ENCODE results near the gene PDS5B. TPM values are rescaled to one million over a fixed set of nuclear protein-coding genes. Genes with fewer than 3 reads are reported as not detected.
A peak's percentile ranks its signal among the peaks of the same experiment; 100 is the strongest.
"Not testable (repeated sequence)": the region's sequence is repeated elsewhere in the genome, so short reads cannot be mapped to it uniquely, and the experiment has no call there.

PDS5B gene
- polyA plus RNA-seq, 3 donors from 2014 or later, result 29.3 to 49.2 (median 48.1) TPM

DNA sequence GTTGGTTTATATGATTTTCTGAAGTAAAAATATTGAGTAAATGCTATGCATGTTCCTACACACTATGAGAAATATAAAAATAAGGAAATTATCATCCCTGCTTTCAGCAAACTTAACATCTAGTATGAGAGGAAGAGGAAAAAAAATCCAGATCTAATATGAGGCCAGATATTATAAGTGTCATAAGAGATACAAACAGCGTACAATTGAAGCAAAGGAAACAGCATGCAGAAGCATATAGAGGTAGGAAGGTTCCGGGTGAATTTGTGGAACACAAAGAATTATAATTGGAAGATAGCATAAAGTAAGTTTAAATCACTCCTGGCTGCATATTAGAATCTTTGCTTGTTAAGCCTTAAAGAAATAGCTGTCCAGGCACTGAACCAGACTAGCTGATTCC lies 88.3 kb downstream of the PDS5B start:
- Mint-ChIP-seq H3K9me3 (no peaks in the 10 kb centered on the region), H3K4me1 (no peaks in the 10 kb centered on the region), H3K4me3 (no peak overlapping the region), H3K36me3 (peaks cover 6 to 20% (median 7%) of the 10 kb centered on the region in 3 donors), H3K27ac (no peak overlapping the region), H3K27me3 (ENCODE audit: low read depth in 3 of 3) (no peaks in the 10 kb centered on the region)
- DNase-seq, result no peak

GRCh38 chr13:32676242-32676641 lies 90.0 kb downstream of the PDS5B start:
- H3K27me3 Mint-ChIP-seq (ENCODE audit: low read depth in 3 of 3), result no peaks in the 10 kb centered on the region
- DNase-seq, result no peak
- no peak overlapping the region for H3K27ac Mint-ChIP-seq
- no peaks in the 10 kb centered on the region for H3K4me1 Mint-ChIP-seq
- peaks cover 13 to 35% (median 16%) of the 10 kb centered on the region in 3 donors for H3K36me3 Mint-ChIP-seq
- no peaks in the 10 kb centered on the region for H3K9me3 Mint-ChIP-seq
- H3K4me3 Mint-ChIP-seq, result no peak overlapping the region

- H3K4me1 Mint-ChIP-seq, result no peaks in the 10 kb centered on the region
- DNase-seq, result no peak
- no peak overlapping the region for H3K4me3 Mint-ChIP-seq
- no peaks in the 10 kb centered on the region for H3K9me3 Mint-ChIP-seq
- peak overlapping the region in 1 of 6 donors; percentile 82 for H3K27ac Mint-ChIP-seq
- H3K27me3 Mint-ChIP-seq (ENCODE audit: low read depth in 3 of 3), result no peaks in the 10 kb centered on the region
- peaks cover 6 to 37% (median 37%) of the 10 kb centered on the region in 3 donors for H3K36me3 Mint-ChIP-seq
These were observed 95.9 kb downstream of the PDS5B start for GRCh38 chr13:32682130-32682529.

DNA sequence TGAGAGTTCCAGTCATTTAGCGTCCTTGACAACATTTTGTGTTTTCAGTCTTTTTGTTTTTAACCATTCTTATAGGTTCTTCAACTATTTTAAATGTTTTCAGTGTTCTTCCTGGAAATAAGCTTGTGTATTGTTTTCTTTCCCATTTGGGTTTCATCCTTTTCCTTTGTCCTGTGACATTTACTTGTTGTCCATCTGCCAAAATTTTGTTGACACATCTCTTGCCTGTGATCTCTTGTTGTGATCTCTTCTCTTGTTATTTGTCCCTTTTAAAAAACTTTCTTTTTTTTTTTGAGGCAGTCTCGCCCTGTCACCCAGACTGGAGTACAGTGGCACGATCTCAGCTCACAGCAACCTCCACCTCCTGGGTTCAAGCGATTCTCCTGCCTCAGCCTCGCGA lies 96.5 kb downstream of the PDS5B start:
- Mint-ChIP-seq H3K9me3 (no peaks in the 10 kb centered on the region), H3K36me3 (peaks cover 6 to 37% (median 36%) of the 10 kb centered on the region in 3 donors), H3K27me3 (ENCODE audit: low read depth in 3 of 3) (no peaks in the 10 kb centered on the region), H3K4me1 (no peaks in the 10 kb centered on the region), H3K4me3 (no peak overlapping the region), H3K27ac (no peak overlapping the region)
- DNase-seq, result no peak

DNA sequence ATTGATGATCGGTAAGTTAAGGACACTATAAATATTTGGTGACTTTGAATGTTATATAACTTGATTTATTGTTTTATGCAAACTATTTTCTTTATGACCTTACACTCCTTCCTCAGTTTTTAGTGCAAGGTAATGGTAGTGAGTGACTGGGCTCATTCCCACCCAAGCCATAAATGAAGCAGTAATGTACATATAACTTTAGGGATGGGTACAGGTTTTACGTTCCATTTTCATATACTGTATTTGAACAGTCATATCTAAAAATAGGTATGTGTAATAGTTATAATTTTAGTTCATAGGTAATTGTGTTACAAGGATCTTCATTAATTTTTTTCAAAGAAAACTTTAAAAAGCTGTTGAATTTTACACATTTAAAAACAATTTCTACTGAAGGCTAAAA lies 101.0 kb downstream of the PDS5B start:
- Mint-ChIP-seq H3K4me1 (no peaks in the 10 kb centered on the region), H3K27me3 (ENCODE audit: low read depth in 3 of 3) (peaks cover 0 to 2% (median 0%) of the 10 kb centered on the region in 3 donors), H3K36me3 (peaks cover 0 to 31% (median 22%) of the 10 kb centered on the region in 3 donors), H3K9me3 (no peaks in the 10 kb centered on the region), H3K27ac (no peak overlapping the region), H3K4me3 (no peak overlapping the region)
- DNase-seq, result no peak

GRCh38 chr13:32695602-32696250 lies 109.5 kb downstream of the PDS5B start:
- no peak overlapping the region for H3K27ac Mint-ChIP-seq
- no peak overlapping the region for H3K4me3 Mint-ChIP-seq
- DNase-seq, result no peak
- H3K9me3 Mint-ChIP-seq, result no peaks in the 10 kb centered on the region
- no peaks in the 10 kb centered on the region for H3K4me1 Mint-ChIP-seq
- H3K27me3 Mint-ChIP-seq (ENCODE audit: low read depth in 3 of 3), result peaks cover 0 to 2% (median 0%) of the 10 kb centered on the region in 3 donors
- H3K36me3 Mint-ChIP-seq, result peaks cover 8 to 21% (median 10%) of the 10 kb centered on the region in 3 donors

DNA sequence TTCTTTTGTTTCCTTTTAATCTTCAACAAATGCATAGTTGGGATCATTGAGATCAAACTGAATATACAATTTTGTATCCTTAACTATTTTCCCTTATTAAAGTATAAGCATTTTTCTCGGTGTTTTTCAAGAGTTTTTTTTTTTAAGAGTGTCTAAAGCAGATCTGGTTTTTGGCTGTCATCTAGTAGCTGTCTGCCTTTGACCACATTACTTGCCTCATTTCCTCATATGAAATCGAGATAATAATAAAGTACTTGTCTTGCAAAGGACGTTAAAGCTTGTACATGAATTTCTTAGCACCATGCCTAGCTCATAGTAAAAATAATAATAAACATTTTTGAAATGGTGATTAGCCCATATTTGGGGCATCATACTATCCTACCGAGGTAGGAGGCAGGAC lies 121.2 kb downstream of the PDS5B start:
- DNase-seq, result no peak
- Mint-ChIP-seq H3K4me1 (peaks cover 1 to 7% of the 10 kb centered on the region in 2 donors), H3K27me3 (ENCODE audit: low read depth in 3 of 3) (no peaks in the 10 kb centered on the region), H3K36me3 (peaks cover 20 to 37% (median 26%) of the 10 kb centered on the region in 3 donors), H3K27ac (no peak overlapping the region), H3K4me3 (no peak overlapping the region), H3K9me3 (peaks cover 0 to 2% (median under 1%) of the 10 kb centered on the region in 6 donors)

DNA sequence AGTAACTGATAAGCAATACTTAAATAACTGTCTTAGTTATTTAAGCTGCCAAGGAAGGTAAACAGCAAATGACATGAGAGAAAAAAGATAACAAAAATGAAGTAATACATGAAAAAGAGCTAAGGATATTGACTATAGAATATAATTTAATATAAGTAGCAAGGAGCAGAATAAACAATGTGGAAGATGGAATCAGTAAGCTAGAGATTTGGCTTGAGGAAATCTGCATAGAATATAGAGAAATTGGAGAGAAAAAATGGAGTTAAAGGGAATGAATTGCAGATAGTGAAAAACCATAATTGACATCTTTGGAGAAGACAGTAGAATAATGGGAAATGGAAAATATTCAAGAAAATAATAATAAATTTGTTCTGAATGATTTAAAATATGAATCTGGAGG lies 127.1 kb downstream of the PDS5B start:
- DNase-seq, result no peak
- Mint-ChIP-seq H3K9me3 (peaks cover 4 to 27% (median 21%) of the 10 kb centered on the region in 6 donors), H3K27ac (peak overlapping the region in 3 of 6 donors; percentile 13 to 65 (median 49)), H3K27me3 (ENCODE audit: low read depth in 3 of 3) (peaks cover 0 to 2% (median 0%) of the 10 kb centered on the region in 3 donors), H3K36me3 (peaks cover 43 to 51% (median 48%) of the 10 kb centered on the region in 3 donors), H3K4me1 (no peaks in the 10 kb centered on the region), H3K4me3 (no peak overlapping the region)

DNA sequence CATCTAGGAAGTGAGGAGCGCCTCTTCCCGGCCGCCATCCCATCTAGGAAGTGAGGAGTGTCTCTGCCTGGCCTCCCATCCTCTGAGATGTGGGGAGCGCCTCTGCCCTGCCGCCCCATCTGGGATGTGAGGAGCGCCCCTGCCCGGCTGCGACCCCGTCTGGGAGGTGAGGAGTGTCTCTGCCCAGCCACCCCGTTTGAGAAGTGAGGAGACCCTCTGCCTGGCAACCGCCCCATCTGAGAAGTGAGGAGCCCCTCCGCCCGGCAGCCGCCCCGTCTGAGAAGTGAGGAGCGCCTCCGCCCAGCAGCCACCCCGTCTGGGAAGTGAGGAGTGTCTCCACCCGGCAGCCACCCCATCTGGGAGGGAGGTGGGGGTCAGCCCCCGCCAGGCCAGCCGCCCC lies 129.9 kb downstream of the PDS5B start:
- not testable (repeated sequence) for H3K4me3 Mint-ChIP-seq; H3K4me1 Mint-ChIP-seq; DNase-seq; H3K27ac Mint-ChIP-seq; H3K27me3 Mint-ChIP-seq (ENCODE audit: low read depth in 3 of 3)
- Mint-ChIP-seq H3K36me3 (peaks cover 39 to 47% (median 46%) of the 10 kb centered on the region in 3 donors), H3K9me3 (peaks cover 4 to 27% (median 21%) of the 10 kb centered on the region in 6 donors)

GRCh38 chr13:32720026-32720425 lies 133.8 kb downstream of the PDS5B start:
- Mint-ChIP-seq H3K9me3 (peaks cover 0 to 4% (median 3%) of the 10 kb centered on the region in 6 donors), H3K27me3 (ENCODE audit: low read depth in 3 of 3) (peaks cover 0 to 9% (median 0%) of the 10 kb centered on the region in 3 donors), H3K4me1 (peaks cover 22 to 28% of the 10 kb centered on the region in 2 donors), H3K36me3 (peaks cover 9 to 21% (median 12%) of the 10 kb centered on the region in 3 donors), H3K4me3 (no peak overlapping the region), H3K27ac (peak overlapping the region in 1 of 6 donors; percentile 25)
- DNase-seq, result no peak

- Mint-ChIP-seq H3K27ac (peak overlapping the region in 1 of 6 donors; percentile 12), H3K4me1 (peaks cover 23 to 38% of the 10 kb centered on the region in 2 donors), H3K36me3 (peaks cover 7 to 18% (median 8%) of the 10 kb centered on the region in 3 donors)
- not testable (repeated sequence) for H3K27me3 Mint-ChIP-seq (ENCODE audit: low read depth in 3 of 3); H3K4me3 Mint-ChIP-seq; H3K9me3 Mint-ChIP-seq; DNase-seq
These were observed 135.1 kb downstream of the PDS5B start for GRCh38 chr13:32721131-32722034.

- H3K27ac Mint-ChIP-seq, result peak overlapping the region in 4 of 6 donors; percentile 11 to 42 (median 19)
- H3K9me3 Mint-ChIP-seq, result no peaks in the 10 kb centered on the region
- H3K27me3 Mint-ChIP-seq (ENCODE audit: low read depth in 3 of 3), result peaks cover 0 to 7% (median 0%) of the 10 kb centered on the region in 3 donors
- H3K4me3 Mint-ChIP-seq, result no peak overlapping the region
- peaks cover 23 to 40% of the 10 kb centered on the region in 2 donors for H3K4me1 Mint-ChIP-seq
- H3K36me3 Mint-ChIP-seq, result peaks cover 7 to 18% (median 8%) of the 10 kb centered on the region in 3 donors
- DNase-seq, result no peak
These were observed 136.1 kb downstream of the PDS5B start for GRCh38 chr13:32722340-32722739.

DNA sequence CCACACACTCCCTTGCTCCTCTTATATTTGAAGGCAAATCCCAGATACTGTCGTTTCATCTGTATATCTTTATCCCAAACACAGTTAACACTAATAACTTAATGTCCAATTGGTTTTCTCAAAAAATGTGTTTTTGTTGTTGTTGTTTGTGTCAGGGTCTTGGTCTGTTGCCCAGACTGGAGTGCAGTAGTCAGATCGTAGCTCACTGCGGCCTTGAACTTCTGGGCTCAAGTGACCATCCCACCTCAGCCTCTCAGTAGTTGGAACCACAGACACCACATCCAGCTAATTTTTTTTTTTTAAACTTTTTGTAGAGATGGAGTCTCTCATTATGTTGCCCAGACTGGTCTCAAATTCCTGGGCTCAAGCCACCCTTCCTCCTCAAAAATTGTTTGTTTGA lies 137.7 kb downstream of the PDS5B start:
- peaks cover 7 to 18% (median 8%) of the 10 kb centered on the region in 3 donors for H3K36me3 Mint-ChIP-seq
- H3K27ac Mint-ChIP-seq, result peak overlapping the region in 4 of 6 donors; percentile 26 to 77 (median 36)

More for the DNA sequence above, 137.7 kb downstream of the PDS5B start:
- Mint-ChIP-seq H3K9me3 (no peaks in the 10 kb centered on the region), H3K27me3 (ENCODE audit: low read depth in 3 of 3) (peaks cover 0 to 8% (median 0%) of the 10 kb centered on the region in 3 donors), H3K4me1 (peaks cover 23 to 52% of the 10 kb centered on the region in 2 donors), H3K4me3 (peak overlapping the region in 1 of 5 donors; percentile 3)
- no peak for DNase-seq
